H1 (cell line): ENCODE results near the gene IQCN. TPM values are rescaled to one million over a fixed set of nuclear protein-coding genes. Genes with fewer than 3 reads are reported as not detected.
"Not testable (repeated sequence)": the region's sequence is repeated elsewhere in the genome, so short reads cannot be mapped to it uniquely, and the experiment has no call there.

ENCODE experiments used
- CTCF ChIA-PET: fragments of 300-600 bp; sonication (Branson Sonifier 250); formaldehyde crosslinking; loops from one replicate; lab custom pipeline; 2021; ENCODE audit not compliant: partially characterized antibody; lab: Charles Lee
- POLR2A ChIA-PET: fragments of 300-600 bp; sonication (Branson Sonifier 250); formaldehyde crosslinking; loops from one replicate; lab custom pipeline; 2021; ENCODE audit warnings: inconsistent platforms; ENCODE audit not compliant: partially characterized antibody; lab: Charles Lee
- DNase-seq, 2 experiments: peaks; one replicate each; pipeline versions ENCODE4 v3.0.0 to v3.0.0-alpha.2; 2010 to 2022; ENCODE audit warnings: low spot score in 2 of 2, low read depth in 1 of 2, mixed read lengths in 1 of 2
- FAIRE-seq: peaks from 2 replicates; lab custom pipeline; 2011; peaks lifted over from hg19 to GRCh38; lab: Jason Lieb, UNC
- H2AFZ ChIP-seq: 2 replicates; pipeline ENCODE4 v1.8.1; 2012; ENCODE audit warnings: low read length, inconsistent platforms
- H2AK5ac ChIP-seq: 2 replicates; pipeline ENCODE4 v1.6.1; 2013; ENCODE audit warnings: low read depth, low read length
- H2BK120ac ChIP-seq: replicated peaks from 2 replicates; pipeline ENCODE3; 2013; ENCODE audit warnings: low read depth, low read length, inconsistent platforms
- H2BK12ac ChIP-seq: 2 replicates; pipeline ENCODE4 v1.6.1; 2013; ENCODE audit warnings: low read depth, low read length
- H2BK15ac ChIP-seq: 2 replicates; pipeline ENCODE4 v1.6.1; 2013; ENCODE audit warnings: low read length
- H2BK20ac ChIP-seq: 2 replicates; pipeline ENCODE4 v1.6.1; 2013; ENCODE audit warnings: low read length
- H2BK5ac ChIP-seq: 2 replicates; pipeline ENCODE4 v1.6.1; 2013; ENCODE audit warnings: low read depth, low read length
- H3K14ac ChIP-seq: 2 replicates; pipeline ENCODE4 v1.6.1; 2013; ENCODE audit warnings: inconsistent platforms; ENCODE audit not compliant: insufficient read length
- H3K18ac ChIP-seq: 2 replicates; pipeline ENCODE4 v1.6.1; 2013; ENCODE audit warnings: low read length; ENCODE audit errors: extremely low read depth
- H3K23ac ChIP-seq: 2 replicates; pipeline ENCODE4 v1.6.1; 2013; ENCODE audit warnings: inconsistent platforms; ENCODE audit not compliant: insufficient read length
- H3K23me2 ChIP-seq: 2 replicates; pipeline ENCODE4 v1.6.1; 2013; ENCODE audit warnings: low read depth, low read length
- H3K27ac ChIP-seq: 2 replicates; pipeline ENCODE4 v1.6.1; 2011; ENCODE audit warnings: low read depth, low read length, inconsistent platforms
- H3K27me3 ChIP-seq, 4 experiments: replicated peaks in 1 of 4; 1 replicate in 1 of 4; 2 replicates in 3 of 4; pipeline versions ENCODE4 v1.6.1 to v1.8.1; 2011 to 2013; ENCODE audit warnings: low read length in 3 of 4, mild to moderate bottlenecking in 3 of 4, inconsistent platforms in 2 of 4, mixed read lengths in 2 of 4, moderate library complexity in 1 of 4; ENCODE audit not compliant: control insufficient read depth in 3 of 4, insufficient read depth in 3 of 4; ENCODE audit errors: extremely low read depth in 1 of 4
- H3K36me3 ChIP-seq, 4 experiments: 2 replicates each; pipeline versions ENCODE4 v1.6.1 to v1.8.1; 2011 to 2013; ENCODE audit warnings: mild to moderate bottlenecking in 4 of 4, low read length in 3 of 4, moderate library complexity in 2 of 4, control low read depth in 1 of 4, inconsistent platforms in 1 of 4; ENCODE audit not compliant: insufficient read depth in 4 of 4, control insufficient read depth in 2 of 4
- H3K4ac ChIP-seq: replicated peaks from 2 replicates; pipeline ENCODE3; 2013; ENCODE audit warnings: low read length, low read depth, mixed read lengths, inconsistent platforms; ENCODE audit not compliant: insufficient read length
- H3K4me1 ChIP-seq, 4 experiments: replicated peaks in 1 of 4; 1 replicate in 1 of 4; 2 replicates in 3 of 4; pipeline versions ENCODE4 v1.6.1 to v1.8.1; 2011 to 2013; ENCODE audit warnings: low read length in 3 of 4, inconsistent platforms in 2 of 4, mixed read lengths in 1 of 4; ENCODE audit not compliant: insufficient read depth in 4 of 4, control insufficient read depth in 3 of 4
- H3K4me2 ChIP-seq, 2 experiments: 2 replicates each; pipeline versions ENCODE4 v1.6.1 to v1.8.1; 2011 to 2013; ENCODE audit warnings: low read depth in 2 of 2, low read length in 2 of 2, control low read depth in 1 of 2, inconsistent platforms in 1 of 2, mild to moderate bottlenecking in 1 of 2; ENCODE audit not compliant: insufficient read depth in 1 of 2
- H3K4me3 ChIP-seq, 4 experiments: fragments of 200-600, 300-600 bp in 1 of 4; sonication (generic), shearing (Covaris generic), sonication (Bioruptor Twin) in 1 of 4; 2 replicates each; pipeline versions ENCODE4 v1.5.1 to v1.8.1; 2011 to 2016; ENCODE audit warnings: low read length in 4 of 4, low read depth in 3 of 4, control low read depth in 2 of 4, inconsistent platforms in 2 of 4, mild to moderate bottlenecking in 2 of 4, mixed read lengths in 1 of 4, moderate library complexity in 1 of 4; ENCODE audit not compliant: insufficient read depth in 2 of 4; ENCODE audit errors: extremely low read depth in 1 of 4
- H3K56ac ChIP-seq: replicated peaks from 2 replicates; pipeline ENCODE3; 2013; ENCODE audit warnings: low read depth, mild to moderate bottlenecking, mixed read lengths, low read length, inconsistent platforms; ENCODE audit not compliant: insufficient read length
- H3K79me1 ChIP-seq: 2 replicates; pipeline ENCODE4 v1.6.1; 2013; ENCODE audit warnings: low read depth, low read length, control low read depth
- H3K79me2 ChIP-seq, 2 experiments: 2 replicates each; pipeline versions ENCODE4 v1.6.1 to v1.8.1; 2012 to 2013; ENCODE audit warnings: low read length in 2 of 2, mild to moderate bottlenecking in 2 of 2, inconsistent platforms in 1 of 2; ENCODE audit not compliant: insufficient read depth in 2 of 2, control insufficient read depth in 1 of 2
- H3K9ac ChIP-seq, 4 experiments: replicated peaks in 1 of 4; 1 replicate in 1 of 4; 2 replicates in 3 of 4; pipeline versions ENCODE4 v1.6.1 to v1.8.1; 2011 to 2013; ENCODE audit warnings: low read depth in 3 of 4, low read length in 3 of 4, control low read depth in 2 of 4, mild to moderate bottlenecking in 2 of 4, moderate library complexity in 2 of 4, inconsistent platforms in 1 of 4; ENCODE audit errors: extremely low read depth in 1 of 4
- H3K9me3 ChIP-seq, 2 experiments: 2 replicates each; pipeline versions ENCODE4 v1.6.1 to v1.8.1; 2012 to 2013; ENCODE audit warnings: mild to moderate bottlenecking in 2 of 2, moderate library complexity in 2 of 2, control low read depth in 1 of 2, inconsistent platforms in 1 of 2, low read depth in 1 of 2, low read length in 1 of 2, mixed read lengths in 1 of 2; ENCODE audit not compliant: insufficient read depth in 2 of 2
- H4K20me1 ChIP-seq, 2 experiments: replicated peaks in 1 of 2; 2 replicates each; pipeline versions ENCODE3 to v1.8.1; 2011 to 2013; ENCODE audit warnings: inconsistent platforms in 2 of 2, low read length in 2 of 2, mild to moderate bottlenecking in 1 of 2; ENCODE audit not compliant: insufficient read depth in 2 of 2, control insufficient read depth in 1 of 2
- H4K5ac ChIP-seq: 2 replicates; pipeline ENCODE4 v1.6.1; 2013; ENCODE audit warnings: low read length, low read depth, mixed read lengths, inconsistent platforms; ENCODE audit not compliant: insufficient read length
- H4K8ac ChIP-seq: 2 replicates; pipeline ENCODE4 v1.8.0; 2013; ENCODE audit warnings: mild to moderate bottlenecking, moderate library complexity, low read length, inconsistent platforms; ENCODE audit not compliant: insufficient read depth; ENCODE audit errors: extremely low read depth
- H4K91ac ChIP-seq: replicated peaks from 2 replicates; pipeline ENCODE3; 2013; ENCODE audit warnings: low read length, mixed read lengths, inconsistent platforms; ENCODE audit not compliant: insufficient read length
- WGBS, 2 experiments: shearing (Covaris generic) in 1 of 2; methylation state at CpG; one replicate each; pipeline versions ENCODE4 v1.1.6 to v1.1.7; 2013 to 2015; ENCODE audit warnings: low lambda C conversion rate in 2 of 2, mixed read lengths in 2 of 2, inconsistent platforms in 1 of 2, low coverage in 1 of 2, missing lambda C conversion rate in 1 of 2; ENCODE audit not compliant: insufficient replicate concordance in 2 of 2, insufficient coverage in 1 of 2, insufficient read length in 1 of 2; ENCODE audit errors: extremely low coverage in 1 of 2, missing lambda C conversion rate in 1 of 2; 5-methylcytosine and 5-hydroxymethylcytosine counted together
- polyA plus RNA-seq, 7 experiments: library from polyadenylated mRNA; depleted of rRNA in 3 of 7; stranded (reverse) in 5 of 7; unstranded in 2 of 7; fragments of >200 nt in 5 of 7; fragments of 200-250 nt in 2 of 7; gene quantifications; 1 replicate in 5 of 7; 2 replicates in 1 of 7; 4 replicates in 1 of 7; pipeline versions ENCODE4 v1.2.1 to v1.2.3, GENCODE V29; 2011 to 2013; ENCODE audit warnings: missing spikeins in 2 of 7, mixed read lengths in 2 of 7
- total RNA-seq: library from RNA; stranded (reverse); fragmentation: NEBNext Ultra II Directional; extraction: Animal tissue kit (Norgen Biotek cat#: 25700); gene quantifications from 2 replicates; pipeline ENCODE4 v1.2.1, GENCODE V29; 2021

Gene IQCN
- total and polyA plus RNA-seq, 2 of the 8 experiments (the other 6 are each of a cell fraction or from before 2014, with no cell fraction given) = 0.36 to 1.0 TPM

DNA sequence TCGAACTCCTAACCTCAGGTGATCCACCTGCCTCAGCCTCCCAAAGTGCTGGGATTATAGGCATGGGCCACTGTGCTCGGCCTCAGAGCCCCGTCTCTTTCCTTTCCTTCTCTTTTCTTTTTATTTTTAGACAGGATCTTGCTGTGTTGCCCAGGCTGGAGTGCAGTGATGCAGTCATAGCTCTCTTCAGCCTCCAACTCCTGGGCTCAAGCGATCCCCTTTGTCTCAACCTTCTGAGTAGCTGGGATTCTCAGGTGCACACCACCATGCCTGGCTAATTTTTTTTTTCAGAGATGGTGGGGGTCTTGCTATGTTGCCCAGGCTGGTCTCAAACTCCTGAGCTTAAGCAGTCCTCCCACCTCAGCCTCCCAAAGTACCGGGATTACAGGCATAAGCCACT, 64.3 kb downstream of the IQCN start:
- not testable (repeated sequence) for H3K4me2 ChIP-seq, H3K4ac ChIP-seq, H3K79me1 ChIP-seq, H2BK12ac ChIP-seq, H4K20me1 ChIP-seq, H3K4me3 ChIP-seq, H3K9me3 ChIP-seq, H3K23ac ChIP-seq, H2AK5ac ChIP-seq, H3K18ac ChIP-seq, H2BK20ac ChIP-seq, H4K8ac ChIP-seq, H2AFZ ChIP-seq, H4K5ac ChIP-seq, H3K36me3 ChIP-seq, H3K14ac ChIP-seq, H3K27me3 ChIP-seq, H4K91ac ChIP-seq, H3K27ac ChIP-seq, H2BK5ac ChIP-seq, H3K79me2 ChIP-seq, H3K9ac ChIP-seq, FAIRE-seq, H3K23me2 ChIP-seq, H3K56ac ChIP-seq, H2BK15ac ChIP-seq, DNase-seq, H3K4me1 ChIP-seq, H2BK120ac ChIP-seq
- ChIA-PET CTCF (interaction anchor here (0.6 to 11.5 kb wide), 9 partner anchors 11 to 176 kb away, joined by 3 to 305 read pairs (median 4); partner anchors contain the start of gene GDF15), POLR2A (interaction anchor here (1.0 to 7.3 kb wide), 5 partner anchors 10 to 71 kb away, joined by 4 to 65 read pairs (median 11); partner anchors contain the start of gene JUND)
- WGBS, 2 experiments = 93% methylated on average over 5 of the region's 5 CpGs; no CpG with 5 or more reads in 1 of the 2 experiments
